Muscle of back (tissue), 11 donors: Measurements from ENCODE around the gene AK2. TPM values are rescaled to one million over a fixed set of nuclear protein-coding genes. Genes with fewer than 3 reads are reported as not detected.
"Not testable (repeated sequence)": the region's sequence is repeated elsewhere in the genome, so short reads cannot be mapped to it uniquely, and the experiment has no call there.

Experiments used
- DNase-seq, 3 donors: peaks; one replicate each; pipeline versions ENCODE4 v3.0.0 to v3.0.0-alpha.2; 2013
- polyA plus RNA-seq, 10 donors: library from polyadenylated mRNA; unstranded; fragments of 120-200 nt; gene quantifications; one replicate each; pipeline ENCODE4 v1.2.1, GENCODE V29; 2013; ENCODE audit not compliant: insufficient read length in 10 of 10

AK2 gene
- polyA plus RNA-seq, 10 donors, result 101 to 150 (median 118) TPM

GRCh38 chr1:33003657-33004056 lies 33.0 kb downstream of the AK2 start:
- no peak for DNase-seq

- DNase-seq, result no peak
Measured at GRCh38 chr1:33002006-33002405, 34.7 kb downstream of the AK2 start.

GRCh38 chr1:33001282-33001681 lies 35.4 kb downstream of the AK2 start:
- DNase-seq, result no peak

- DNase-seq, result no peak
Measured at GRCh38 chr1:33000427-33001026, 36.2 kb downstream of the AK2 start.

- DNase-seq, result peak in 2 of 3 donors; percentile 44 to 57
Measured at GRCh38 chr1:32998997-32999396, 37.7 kb downstream of the AK2 start.

GRCh38 chr1:32998064-32998463 lies 38.6 kb downstream of the AK2 start:
- DNase-seq, result no peak

GRCh38 chr1:32997381-32997891 lies 39.2 kb downstream of the AK2 start:
- DNase-seq, result peak in 1 of 3 donors; percentile 45

- DNase-seq, result not testable (repeated sequence)
Measured at GRCh38 chr1:32993324-32993636, 43.4 kb downstream of the AK2 start.

- peak; percentile 53 to 87 (median 73) for DNase-seq
Measured at GRCh38 chr1:32992489-32993323, 44.0 kb downstream of the AK2 start.

- no peak for DNase-seq
Measured at GRCh38 chr1:32991819-32992488, 44.7 kb downstream of the AK2 start.

GRCh38 chr1:32991386-32991785 lies 45.3 kb downstream of the AK2 start:
- no peak for DNase-seq

- no peak for DNase-seq
Measured at GRCh38 chr1:32990887-32991286, 45.8 kb downstream of the AK2 start.

GRCh38 chr1:32989160-32990050 lies 47.3 kb downstream of the AK2 start:
- peak; percentile 53 to 81 (median 66) for DNase-seq

GRCh38 chr1:32988665-32989064 lies 48.0 kb downstream of the AK2 start:
- DNase-seq, result no peak

- no peak for DNase-seq
Measured at GRCh38 chr1:32985226-32985625, 51.5 kb downstream of the AK2 start.

- DNase-seq, result peak in 1 of 3 donors; percentile 47
Measured at GRCh38 chr1:32984455-32985171, 52.1 kb downstream of the AK2 start.

GRCh38 chr1:32984090-32984454 lies 52.6 kb downstream of the AK2 start:
- DNase-seq, result no peak

GRCh38 chr1:32983020-32983419 lies 53.7 kb downstream of the AK2 start:
- no peak for DNase-seq

- DNase-seq, result peak in 2 of 3 donors; percentile 52 to 57
Measured at GRCh38 chr1:32981003-32981901, 55.4 kb downstream of the AK2 start.

- DNase-seq, result no peak
Measured at GRCh38 chr1:32980080-32980479, 56.6 kb downstream of the AK2 start.
